Activated T-cell treated with anti-CD3 and anti-CD28 coated beads, Interleukin-2, amount 50 U/mL, for 72 hours (primary cell): Measurements from ENCODE around the gene GNB3. TPM values are rescaled to one million over a fixed set of nuclear protein-coding genes. Genes with fewer than 3 reads are reported as not detected.

Source experiments
- ATAC-seq, 2 donors: fragments of 150-1000 bp; cut with Tn5 transposase; replicated peaks in 1 of 2; 2 replicates each; pipeline ENCODE4 v1.10.0; 2021; ENCODE audit warnings: moderate library complexity in 2 of 2, mild to moderate bottlenecking in 1 of 2
- DNase-seq, 2 donors: peaks; one replicate each; pipeline ENCODE4 v3.0.0; 2021 to 2022; ENCODE audit warnings: mixed read lengths in 1 of 2
- H3K27ac Mint-ChIP-seq: one replicate; pipeline ENCODE4 v1.8.0; 2022; ENCODE audit warnings: mild to moderate bottlenecking, moderate library complexity, mixed read lengths
- H3K27me3 Mint-ChIP-seq: one replicate; pipeline ENCODE4 v1.8.0; 2022; ENCODE audit warnings: low read depth, mixed read lengths
- H3K36me3 Mint-ChIP-seq, 2 donors: one replicate each; pipeline ENCODE4 v1.8.0; 2022; ENCODE audit warnings: mixed read lengths in 2 of 2, mild to moderate bottlenecking in 1 of 2; ENCODE audit not compliant: insufficient read depth in 2 of 2
- H3K4me1 Mint-ChIP-seq: one replicate; pipeline ENCODE4 v1.8.0; 2022; ENCODE audit warnings: low read depth, mixed read lengths
- H3K4me3 Mint-ChIP-seq, 2 donors: one replicate each; pipeline ENCODE4 v1.8.0; 2022; ENCODE audit warnings: mild to moderate bottlenecking in 2 of 2, mixed read lengths in 2 of 2, moderate library complexity in 2 of 2
- H3K9me3 Mint-ChIP-seq, 2 donors: one replicate each; pipeline ENCODE4 v1.8.0; 2022; ENCODE audit warnings: mixed read lengths in 2 of 2
- total RNA-seq, 2 donors: library from RNA; stranded (reverse); gene quantifications; one replicate each; pipeline ENCODE4 v1.2.3, GENCODE V29; 2022

GNB3 gene
- total RNA-seq, 2 donors from 2014 or later, result 0.95 to 1.3 TPM

DNA sequence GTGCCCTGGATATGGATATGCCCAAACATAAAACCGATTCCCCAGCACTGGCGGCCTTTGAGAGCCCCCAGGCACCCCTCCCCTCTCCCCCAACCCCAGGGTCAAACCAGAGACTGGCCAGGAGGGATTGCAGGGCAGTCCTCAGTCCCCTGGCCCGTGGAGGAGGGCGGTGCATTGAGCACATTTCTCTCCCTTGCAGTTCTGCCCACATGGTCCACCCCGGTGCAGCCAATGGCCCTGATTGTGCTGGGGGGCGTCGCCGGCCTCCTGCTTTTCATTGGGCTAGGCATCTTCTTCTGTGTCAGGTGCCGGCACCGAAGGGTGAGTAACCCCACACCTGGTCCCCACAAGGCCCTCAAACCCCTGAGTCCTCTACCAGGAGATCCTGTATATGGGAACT lies 22.5 kb upstream of the GNB3 start:
- peaks cover 9% of the 10 kb centered on the region for H3K4me1 Mint-ChIP-seq
- no peaks in the 10 kb centered on the region for H3K9me3 Mint-ChIP-seq
- no peak overlapping the region for H3K4me3 Mint-ChIP-seq
- H3K27ac Mint-ChIP-seq, result no peak overlapping the region
- DNase-seq, result no peak
- peaks cover 14% of the 10 kb centered on the region for H3K27me3 Mint-ChIP-seq
- H3K36me3 Mint-ChIP-seq, result peaks cover 6 to 7% of the 10 kb centered on the region in 2 donors
- ATAC-seq, result no peak

DNA sequence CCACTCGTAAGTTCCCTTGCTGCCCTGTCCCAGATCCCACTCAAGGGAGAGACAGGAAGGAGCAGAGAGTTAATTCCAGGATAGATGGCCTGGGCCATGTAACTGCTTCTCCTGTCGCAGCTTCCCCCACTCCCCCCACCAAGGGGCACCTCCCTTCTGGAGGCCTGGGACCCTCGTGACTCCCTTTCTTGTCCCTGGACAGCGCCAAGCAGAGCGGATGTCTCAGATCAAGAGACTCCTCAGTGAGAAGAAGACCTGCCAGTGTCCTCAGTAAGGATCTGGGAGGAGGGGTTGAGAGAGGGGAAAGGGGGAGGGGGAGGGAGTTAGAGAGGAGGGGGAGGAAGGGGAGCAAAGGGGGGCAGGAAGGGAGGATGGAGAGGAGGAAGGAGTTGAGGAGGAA lies 22.1 kb upstream of the GNB3 start:
- DNase-seq, result no peak
- Mint-ChIP-seq H3K36me3 (peaks cover 6 to 7% of the 10 kb centered on the region in 2 donors), H3K27ac (no peak overlapping the region), H3K4me1 (peaks cover 9% of the 10 kb centered on the region), H3K4me3 (no peak overlapping the region), H3K9me3 (no peaks in the 10 kb centered on the region), H3K27me3 (peaks cover 15% of the 10 kb centered on the region)
- no peak for ATAC-seq

DNA sequence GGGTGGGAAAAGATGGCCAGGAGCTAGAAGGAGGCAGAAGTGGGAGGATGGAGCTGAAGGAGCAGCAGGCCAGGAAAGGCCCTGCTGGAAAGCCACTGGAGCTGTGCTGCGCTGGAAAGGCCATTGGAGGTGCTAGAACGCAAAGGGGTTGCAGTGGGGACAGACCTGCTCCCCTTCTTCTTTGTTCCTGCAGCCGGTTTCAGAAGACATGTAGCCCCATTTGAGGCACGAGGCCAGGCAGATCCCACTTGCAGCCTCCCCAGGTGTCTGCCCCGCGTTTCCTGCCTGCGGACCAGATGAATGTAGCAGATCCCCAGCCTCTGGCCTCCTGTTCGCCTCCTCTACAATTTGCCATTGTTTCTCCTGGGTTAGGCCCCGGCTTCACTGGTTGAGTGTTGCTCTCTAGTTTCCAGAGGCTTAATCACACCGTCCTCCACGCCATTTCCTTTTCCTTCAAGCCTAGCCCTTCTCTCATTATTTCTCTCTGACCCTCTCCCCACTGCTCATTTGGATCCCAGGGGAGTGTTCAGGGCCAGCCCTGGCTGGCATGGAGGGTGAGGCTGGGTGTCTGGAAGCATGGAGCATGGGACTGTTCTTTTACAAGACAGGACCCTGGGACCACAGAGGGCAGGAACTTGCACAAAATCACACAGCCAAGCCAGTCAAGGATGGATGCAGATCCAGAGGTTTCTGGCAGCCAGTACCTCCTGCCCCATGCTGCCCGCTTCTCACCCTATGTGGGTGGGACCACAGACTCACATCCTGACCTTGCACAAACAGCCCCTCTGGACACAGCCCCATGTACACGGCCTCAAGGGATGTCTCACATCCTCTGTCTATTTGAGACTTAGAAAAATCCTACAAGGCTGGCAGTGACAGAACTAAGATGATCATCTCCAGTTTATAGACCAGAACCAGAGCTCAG lies 21.4 kb upstream of the GNB3 start:
- no peaks in the 10 kb centered on the region for H3K9me3 Mint-ChIP-seq
- H3K27me3 Mint-ChIP-seq, result peaks cover 16% of the 10 kb centered on the region
- peaks cover 6 to 7% of the 10 kb centered on the region in 2 donors for H3K36me3 Mint-ChIP-seq
- peaks cover 9% of the 10 kb centered on the region for H3K4me1 Mint-ChIP-seq
- H3K4me3 Mint-ChIP-seq, result no peak overlapping the region
- no peak overlapping the region for H3K27ac Mint-ChIP-seq
- DNase-seq (no peak), ATAC-seq (no peak)

DNA sequence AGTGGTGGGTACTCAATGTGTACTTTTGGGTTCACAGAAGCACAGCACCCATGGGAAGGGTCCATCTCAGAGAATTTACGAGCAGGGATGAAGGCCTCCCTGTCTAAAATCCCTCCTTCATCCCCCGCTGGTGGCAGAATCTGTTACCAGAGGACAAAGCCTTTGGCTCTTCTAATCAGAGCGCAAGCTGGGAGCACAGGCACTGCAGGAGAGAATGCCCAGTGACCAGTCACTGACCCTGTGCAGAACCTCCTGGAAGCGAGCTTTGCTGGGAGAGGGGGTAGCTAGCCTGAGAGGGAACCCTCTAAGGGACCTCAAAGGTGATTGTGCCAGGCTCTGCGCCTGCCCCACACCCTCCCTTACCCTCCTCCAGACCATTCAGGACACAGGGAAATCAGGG lies 20.6 kb upstream of the GNB3 start:
- Mint-ChIP-seq H3K9me3 (no peaks in the 10 kb centered on the region), H3K36me3 (peaks cover 6% of the 10 kb centered on the region in 2 donors), H3K27me3 (peaks cover 24% of the 10 kb centered on the region), H3K4me3 (no peak overlapping the region), H3K27ac (no peak overlapping the region), H3K4me1 (peaks cover 9% of the 10 kb centered on the region)
- no peak for ATAC-seq
- DNase-seq, result no peak

DNA sequence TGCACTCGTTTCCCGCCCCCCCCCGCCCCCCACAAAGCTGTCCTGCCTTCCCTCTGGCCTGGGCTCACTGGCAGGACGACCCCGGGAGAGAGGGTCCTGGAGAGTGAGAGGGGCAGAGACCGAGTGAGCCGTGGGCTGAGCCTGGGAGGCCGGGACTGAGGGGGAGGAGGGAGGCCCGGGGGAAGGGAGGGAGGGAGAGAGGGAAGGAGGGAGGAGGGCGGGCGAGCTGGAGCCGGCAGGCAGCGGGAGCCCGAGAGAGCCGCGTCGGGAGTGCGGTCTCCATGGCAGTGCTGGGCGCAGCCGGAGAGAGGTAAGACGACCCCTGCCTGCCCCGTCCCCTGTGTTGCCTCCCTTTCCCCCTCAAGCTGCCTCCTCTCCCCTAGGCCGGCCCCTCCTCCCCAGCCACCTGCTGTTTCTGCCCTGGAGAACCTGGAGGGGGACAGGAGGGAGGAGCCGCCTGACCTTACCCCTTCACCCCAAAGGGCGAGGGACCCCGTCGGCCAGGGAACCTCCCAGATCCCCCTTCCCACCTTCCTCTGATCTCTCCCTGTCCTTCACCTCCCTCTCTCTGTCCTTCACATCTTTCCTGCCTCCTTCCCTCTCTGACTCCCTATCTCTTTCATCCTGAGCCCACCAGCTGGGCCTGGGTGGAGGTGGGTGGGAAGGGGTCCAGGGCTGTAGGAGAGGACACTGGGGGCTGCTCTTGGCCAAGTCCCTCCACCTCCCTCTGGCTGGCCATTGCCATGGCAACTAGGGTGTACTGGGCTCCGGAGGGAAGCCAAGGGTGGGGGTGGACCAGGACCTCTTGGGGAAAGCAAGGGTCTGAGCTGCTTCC lies 18.9 kb upstream of the GNB3 start, which contains the start of gene GPR162:
TSS of gene GPR162 (plus strand) at position 231 of the 835 bp plus-strand sequence. CDS start 2,078 bp downstream, outside the sequence.
- ATAC-seq, result peak; percentile 4 to 6
- DNase-seq, result no peak
- no peak within 1 kb of the TSS for H3K27ac Mint-ChIP-seq
- peaks cover 14% of the 10 kb centered on the region for H3K4me1 Mint-ChIP-seq
- peaks cover 37% of the 10 kb centered on the region for H3K27me3 Mint-ChIP-seq
- H3K9me3 Mint-ChIP-seq, result no peaks in the 10 kb centered on the region
- H3K4me3 Mint-ChIP-seq, result peak within 1 kb of the TSS; percentile 57 to 69
- peaks cover 6% of the 10 kb centered on the region in 2 donors for H3K36me3 Mint-ChIP-seq

DNA sequence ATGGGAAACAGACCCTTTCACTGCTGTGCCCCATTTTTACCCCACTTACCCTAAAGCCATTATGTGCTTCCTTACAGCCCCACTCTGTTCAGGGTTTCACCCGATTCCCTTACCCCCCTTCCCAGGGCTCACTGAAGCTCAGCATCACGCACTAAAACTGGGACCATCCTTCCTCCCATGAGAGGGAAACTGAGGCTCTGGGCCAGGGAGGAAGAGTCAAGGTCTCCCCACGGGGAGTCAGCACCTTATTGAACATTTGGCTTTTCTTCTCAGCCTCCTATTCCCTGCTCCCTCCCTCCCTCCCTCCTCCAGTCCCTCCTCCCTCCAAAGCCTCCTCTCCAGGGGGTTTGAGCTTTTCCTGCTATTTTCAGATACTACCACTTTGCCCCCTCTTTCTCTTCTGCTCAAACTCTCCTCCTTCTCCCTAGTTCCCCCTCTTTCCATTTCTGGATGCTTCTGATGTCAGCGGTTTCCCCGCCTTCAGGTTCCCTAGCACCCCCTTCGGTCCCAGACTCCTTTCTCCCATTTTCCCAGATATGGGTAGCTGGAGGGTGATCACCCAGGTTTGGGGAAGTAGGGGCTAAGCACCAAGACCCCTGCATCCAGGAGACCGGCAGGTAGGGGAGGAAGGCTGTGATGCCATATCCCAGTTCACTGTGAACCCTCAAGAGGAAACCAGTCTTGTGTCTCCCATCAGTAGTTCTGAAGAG lies 18.1 kb upstream of the GNB3 start:
- Mint-ChIP-seq H3K9me3 (no peaks in the 10 kb centered on the region), H3K4me1 (peaks cover 20% of the 10 kb centered on the region), H3K36me3 (peaks cover 4% of the 10 kb centered on the region in 2 donors), H3K4me3 (peak overlapping the region in 1 of 2 donors; percentile 40), H3K27ac (no peak overlapping the region), H3K27me3 (peaks cover 45% of the 10 kb centered on the region)
- ATAC-seq (no peak), DNase-seq (no peak)

DNA sequence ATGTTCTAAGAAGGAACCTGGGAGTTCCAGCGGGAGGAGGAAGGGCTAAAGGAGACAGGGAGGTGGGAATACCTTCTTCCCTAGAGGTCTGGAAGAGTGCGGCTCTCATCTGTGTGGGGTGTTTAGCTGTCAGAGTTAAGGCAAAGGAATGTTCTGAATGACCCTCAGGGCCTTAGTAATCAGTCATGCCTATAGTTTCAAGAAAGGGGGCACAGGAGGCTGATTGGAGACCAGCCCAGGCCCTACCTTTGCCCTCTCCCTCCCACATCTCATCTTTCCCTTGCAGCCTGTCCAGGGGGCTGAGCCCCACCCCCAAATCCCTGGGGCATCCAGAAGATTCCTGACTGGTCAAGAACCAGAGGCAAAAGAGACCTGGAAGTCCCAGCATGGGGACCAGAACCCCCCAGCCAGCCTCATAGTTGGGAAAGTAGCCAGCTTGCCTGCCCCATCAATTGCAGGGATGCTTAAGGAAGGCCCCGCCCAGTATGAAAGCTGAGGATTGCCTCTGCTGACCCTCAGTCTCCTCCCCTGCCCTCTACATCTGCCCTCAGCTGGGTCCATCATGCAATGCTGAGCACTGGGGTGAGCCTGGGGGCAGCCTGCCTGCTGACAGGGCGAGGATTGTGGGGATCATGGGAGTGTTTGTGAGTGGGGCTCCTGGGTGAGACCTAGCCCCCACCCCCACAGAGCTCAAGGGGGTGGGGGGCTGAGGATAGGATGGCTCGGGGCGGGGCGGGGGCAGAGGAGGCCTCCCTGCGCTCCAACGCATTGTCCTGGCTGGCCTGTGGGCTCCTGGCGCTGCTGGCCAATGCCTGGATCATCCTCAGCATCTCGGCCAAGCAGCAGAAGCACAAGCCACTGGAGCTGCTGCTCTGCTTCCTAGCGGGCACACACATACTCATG lies 17.3 kb upstream of the GNB3 start:
- ATAC-seq (no peak), DNase-seq (no peak)
- Mint-ChIP-seq H3K4me1 (peaks cover 26% of the 10 kb centered on the region), H3K27ac (no peak overlapping the region), H3K36me3 (peaks cover 0 to 2% of the 10 kb centered on the region in 2 donors), H3K4me3 (no peak overlapping the region), H3K27me3 (peaks cover 53% of the 10 kb centered on the region), H3K9me3 (no peaks in the 10 kb centered on the region)

DNA sequence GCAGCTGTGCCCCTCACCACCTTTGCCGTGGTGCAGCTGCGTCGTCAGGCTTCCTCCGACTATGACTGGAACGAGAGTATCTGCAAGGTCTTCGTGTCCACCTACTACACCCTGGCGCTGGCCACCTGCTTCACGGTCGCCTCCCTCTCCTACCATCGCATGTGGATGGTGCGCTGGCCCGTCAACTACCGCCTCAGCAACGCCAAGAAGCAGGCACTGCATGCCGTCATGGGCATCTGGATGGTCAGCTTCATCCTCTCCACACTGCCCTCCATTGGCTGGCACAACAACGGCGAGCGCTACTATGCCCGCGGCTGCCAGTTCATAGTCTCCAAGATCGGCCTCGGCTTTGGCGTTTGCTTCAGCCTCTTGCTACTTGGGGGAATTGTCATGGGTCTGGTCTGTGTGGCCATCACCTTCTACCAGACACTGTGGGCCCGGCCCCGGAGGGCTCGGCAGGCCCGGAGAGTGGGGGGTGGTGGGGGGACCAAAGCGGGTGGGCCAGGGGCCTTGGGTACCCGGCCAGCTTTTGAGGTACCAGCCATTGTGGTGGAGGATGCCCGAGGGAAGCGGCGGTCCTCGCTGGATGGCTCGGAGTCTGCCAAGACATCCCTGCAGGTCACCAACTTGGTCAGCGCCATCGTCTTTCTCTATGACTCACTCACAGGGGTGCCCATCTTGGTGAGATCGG lies 16.5 kb upstream of the GNB3 start:
- Mint-ChIP-seq H3K4me3 (no peak overlapping the region), H3K4me1 (peaks cover 30% of the 10 kb centered on the region), H3K9me3 (no peaks in the 10 kb centered on the region), H3K27ac (no peak overlapping the region), H3K27me3 (peaks cover 59% of the 10 kb centered on the region), H3K36me3 (peaks cover 0 to 2% of the 10 kb centered on the region in 2 donors)
- ATAC-seq (no peak), DNase-seq (no peak)

DNA sequence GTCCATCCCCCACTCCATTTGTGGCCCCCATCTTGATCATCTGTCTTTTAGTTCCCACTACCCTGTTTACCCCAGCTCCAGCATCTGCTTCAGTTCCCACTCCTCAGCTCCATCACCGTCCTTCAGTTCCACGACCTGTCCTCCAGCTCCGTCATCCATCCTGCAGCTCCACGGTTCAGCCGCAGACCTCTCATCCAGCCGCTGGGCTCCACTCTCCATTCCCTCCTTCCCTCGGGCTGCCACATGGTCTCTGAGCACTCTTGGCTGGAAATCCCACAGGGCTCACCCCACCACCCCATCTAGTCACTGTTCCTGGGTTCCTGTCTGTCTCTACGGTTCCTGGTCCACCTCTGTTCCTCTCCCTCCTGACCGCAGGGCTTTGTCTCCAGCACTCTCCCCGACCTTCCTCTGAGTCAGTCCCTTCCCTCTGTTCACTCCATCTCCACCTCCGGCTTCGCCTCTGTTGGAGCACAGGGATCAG lies 15.8 kb upstream of the GNB3 start:
- no peak overlapping the region for H3K27ac Mint-ChIP-seq
- ATAC-seq (no peak), DNase-seq (no peak)
- no peaks in the 10 kb centered on the region for H3K9me3 Mint-ChIP-seq
- peaks cover 60% of the 10 kb centered on the region for H3K27me3 Mint-ChIP-seq
- H3K4me3 Mint-ChIP-seq, result no peak overlapping the region
- H3K4me1 Mint-ChIP-seq, result peaks cover 35% of the 10 kb centered on the region
- H3K36me3 Mint-ChIP-seq, result peaks cover 0 to 2% of the 10 kb centered on the region in 2 donors

DNA sequence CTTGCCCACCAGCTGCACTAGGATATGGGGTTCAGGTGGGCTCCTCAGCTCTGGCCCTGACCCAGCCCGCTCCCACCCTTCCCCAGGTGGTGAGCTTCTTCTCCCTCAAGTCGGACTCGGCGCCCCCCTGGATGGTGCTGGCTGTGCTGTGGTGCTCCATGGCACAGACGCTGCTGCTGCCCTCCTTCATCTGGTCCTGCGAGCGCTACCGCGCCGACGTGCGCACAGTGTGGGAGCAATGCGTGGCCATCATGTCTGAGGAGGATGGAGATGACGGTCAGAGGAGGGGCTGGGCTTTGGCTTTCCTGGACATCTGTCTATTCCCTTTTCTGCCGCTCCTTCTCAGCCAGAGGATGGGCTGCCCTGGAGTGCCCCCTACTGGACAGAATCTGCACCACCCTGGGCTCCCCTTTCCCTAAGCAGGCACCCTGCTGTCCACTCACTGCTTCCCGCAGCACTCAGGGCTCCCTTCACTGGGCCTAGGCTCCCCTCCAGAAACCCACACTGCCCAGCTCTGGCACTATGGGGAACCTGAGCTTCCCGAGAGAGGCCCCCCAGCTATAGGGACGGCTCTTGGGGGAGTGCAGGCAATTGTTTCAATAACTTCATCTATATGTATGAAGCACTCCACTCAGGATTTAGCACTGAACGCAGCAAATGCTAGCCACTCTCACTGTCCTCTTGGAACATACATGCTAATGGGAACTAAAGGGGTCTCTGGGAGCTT lies 15.2 kb upstream of the GNB3 start:
- H3K4me3 Mint-ChIP-seq, result peak overlapping the region; percentile 25 to 38
- H3K9me3 Mint-ChIP-seq, result no peaks in the 10 kb centered on the region
- peaks cover 61% of the 10 kb centered on the region for H3K27me3 Mint-ChIP-seq
- DNase-seq (peak; percentile 84 to 90), ATAC-seq (peak; percentile 69 to 72)
- H3K27ac Mint-ChIP-seq, result no peak overlapping the region
- H3K4me1 Mint-ChIP-seq, result peaks cover 35% of the 10 kb centered on the region
- peaks cover 0 to 3% of the 10 kb centered on the region in 2 donors for H3K36me3 Mint-ChIP-seq

DNA sequence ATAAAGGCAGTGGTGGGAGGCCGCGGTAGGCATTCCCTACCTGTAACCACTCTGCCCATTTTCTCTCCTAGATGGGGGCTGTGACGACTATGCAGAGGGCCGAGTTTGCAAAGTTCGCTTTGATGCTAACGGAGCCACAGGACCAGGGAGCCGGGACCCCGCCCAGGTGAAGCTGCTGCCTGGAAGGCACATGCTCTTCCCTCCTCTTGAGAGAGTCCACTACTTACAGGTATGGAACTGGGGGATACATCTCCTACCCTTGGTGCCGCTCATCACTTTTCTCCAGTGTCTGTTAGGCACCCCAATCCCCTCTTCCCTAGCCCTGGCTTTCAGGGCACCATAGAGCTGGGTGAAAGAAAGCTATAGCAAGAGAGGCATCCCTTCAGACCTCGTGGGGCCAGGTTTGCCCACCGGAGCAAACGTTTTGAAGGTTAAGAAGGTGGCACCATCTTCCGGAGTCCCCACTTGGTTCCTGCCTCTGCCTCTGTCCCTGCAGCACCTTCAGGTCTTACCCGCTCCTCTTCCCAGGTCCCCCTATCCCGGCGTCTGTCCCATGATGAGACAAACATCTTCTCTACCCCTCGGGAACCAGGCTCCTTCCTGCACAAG lies 14.5 kb upstream of the GNB3 start:
- peaks cover 28% of the 10 kb centered on the region for H3K4me1 Mint-ChIP-seq
- H3K27ac Mint-ChIP-seq, result no peak overlapping the region
- ATAC-seq (no peak), DNase-seq (no peak)
- H3K4me3 Mint-ChIP-seq, result no peak overlapping the region
- peaks cover 0 to 3% of the 10 kb centered on the region in 2 donors for H3K36me3 Mint-ChIP-seq
- no peaks in the 10 kb centered on the region for H3K9me3 Mint-ChIP-seq
- peaks cover 68% of the 10 kb centered on the region for H3K27me3 Mint-ChIP-seq
